ENCODE measurements around the gene A4GALT.

DNA sequence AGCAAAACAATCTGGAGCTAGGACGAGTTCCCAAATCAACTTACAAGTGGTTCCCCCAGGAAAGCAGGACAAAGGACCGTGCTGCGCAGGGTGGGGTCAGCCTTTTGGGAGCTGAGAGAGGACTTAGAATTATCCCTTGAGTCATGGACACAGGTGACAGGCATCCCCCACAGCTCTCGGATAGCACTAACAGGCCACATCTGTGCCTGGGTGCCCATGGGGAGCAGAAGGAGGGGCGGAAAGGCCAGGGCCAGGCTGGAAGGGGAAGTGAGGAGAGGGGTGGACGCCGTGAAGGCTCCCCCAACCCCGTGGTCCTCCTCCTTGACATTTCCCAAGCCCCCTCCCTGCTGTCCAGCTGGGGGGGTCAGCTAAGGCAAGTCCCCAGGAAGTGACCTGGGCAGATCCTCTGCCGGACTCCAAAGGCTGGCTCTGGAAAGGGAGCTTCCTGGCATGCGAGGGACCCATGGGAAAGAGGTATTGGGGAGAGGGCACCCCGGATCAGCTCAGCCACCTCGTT is 31.6 kb upstream of the A4GALT start:
- TF ChIP-seq, protein P1, sequence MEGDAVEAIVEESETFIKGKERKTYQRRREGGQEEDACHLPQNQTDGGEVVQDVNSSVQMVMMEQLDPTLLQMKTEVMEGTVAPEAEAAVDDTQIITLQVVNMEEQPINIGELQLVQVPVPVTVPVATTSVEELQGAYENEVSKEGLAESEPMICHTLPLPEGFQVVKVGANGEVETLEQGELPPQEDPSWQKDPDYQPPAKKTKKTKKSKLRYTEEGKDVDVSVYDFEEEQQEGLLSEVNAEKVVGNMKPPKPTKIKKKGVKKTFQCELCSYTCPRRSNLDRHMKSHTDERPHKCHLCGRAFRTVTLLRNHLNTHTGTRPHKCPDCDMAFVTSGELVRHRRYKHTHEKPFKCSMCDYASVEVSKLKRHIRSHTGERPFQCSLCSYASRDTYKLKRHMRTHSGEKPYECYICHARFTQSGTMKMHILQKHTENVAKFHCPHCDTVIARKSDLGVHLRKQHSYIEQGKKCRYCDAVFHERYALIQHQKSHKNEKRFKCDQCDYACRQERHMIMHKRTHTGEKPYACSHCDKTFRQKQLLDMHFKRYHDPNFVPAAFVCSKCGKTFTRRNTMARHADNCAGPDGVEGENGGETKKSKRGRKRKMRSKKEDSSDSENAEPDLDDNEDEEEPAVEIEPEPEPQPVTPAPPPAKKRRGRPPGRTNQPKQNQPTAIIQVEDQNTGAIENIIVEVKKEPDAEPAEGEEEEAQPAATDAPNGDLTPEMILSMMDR (IDR thresholded peaks at IDR 0.05; ENCODE audit: insufficient read depth, low read length, poor library complexity, severe bottlenecking), result no peak
- no peak for TF ChIP-seq EZH2phosphoT487 (conservative IDR thresholded peaks at IDR 0.05; ENCODE audit: low read length)
